ENCODE measurements around the gene GJC2. TPM values are rescaled to one million over a fixed set of nuclear protein-coding genes. Genes with fewer than 3 reads are reported as not detected.

The GJC2 gene
- total and polyA plus RNA-seq, 8 donors: 0.46 to 26.6 (median 1.5) TPM; not detected in 2

DNA sequence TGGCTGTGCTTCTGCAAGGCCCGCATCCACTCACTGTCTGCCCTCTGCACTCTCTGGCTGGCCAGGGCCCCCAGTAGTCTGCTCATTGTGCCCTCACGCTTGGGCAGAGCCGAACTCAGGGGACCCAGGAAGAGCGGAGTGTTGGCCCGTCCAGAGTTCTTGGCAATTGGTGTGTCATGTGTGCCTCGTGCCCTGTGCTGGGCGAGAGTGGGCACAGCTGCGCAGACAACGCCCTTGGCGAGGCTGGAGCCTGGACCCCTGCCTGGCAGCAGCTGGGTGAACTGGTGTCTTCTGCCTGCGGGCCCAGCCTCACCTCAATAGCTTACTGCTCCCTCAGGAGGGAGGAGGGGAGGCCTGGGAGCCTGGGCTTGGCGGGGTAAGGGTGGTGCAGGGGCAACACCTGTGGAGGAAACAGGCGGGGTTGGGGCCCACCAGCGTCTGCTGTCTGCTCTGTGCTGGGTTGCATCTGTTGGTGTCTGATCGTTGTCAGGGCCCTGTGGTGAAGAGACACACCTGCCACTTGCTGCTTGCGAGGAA lies 7.5 kb upstream of the GJC2 start:
- H3K27ac ChIP-seq: peak overlapping the region; percentile 12 to 99 (median 98)
- peaks cover 38 to 69% (median 53%) of the 10 kb centered on the region in 4 donors for H3K4me1 ChIP-seq
- DNase-seq: peak; percentile 22 to 41
- TF ChIP-seq POLR2AphosphoS5 (IDR thresholded peaks at IDR 0.05): no peak
- peak overlapping the region; percentile 65 to 97 (median 88) for H3K4me3 ChIP-seq
- H3K36me3 ChIP-seq: peaks cover 12 to 25% (median 23%) of the 10 kb centered on the region in 4 donors
- 48 to 70% (median 55%) methylated on average over 9 to 16 of the region's 16 CpGs for WGBS, 5 donors
- intact Hi-C loops (cut with DNase I; ENCODE audit: low total_unique reads): loop anchor here (10.0 kb wide), 1 partner anchor 47 kb away; no protein-coding TSS in a partner anchor
- no peaks in the 10 kb centered on the region for H3K27me3 ChIP-seq
- no peaks in the 10 kb centered on the region for H3K9me3 ChIP-seq

DNA sequence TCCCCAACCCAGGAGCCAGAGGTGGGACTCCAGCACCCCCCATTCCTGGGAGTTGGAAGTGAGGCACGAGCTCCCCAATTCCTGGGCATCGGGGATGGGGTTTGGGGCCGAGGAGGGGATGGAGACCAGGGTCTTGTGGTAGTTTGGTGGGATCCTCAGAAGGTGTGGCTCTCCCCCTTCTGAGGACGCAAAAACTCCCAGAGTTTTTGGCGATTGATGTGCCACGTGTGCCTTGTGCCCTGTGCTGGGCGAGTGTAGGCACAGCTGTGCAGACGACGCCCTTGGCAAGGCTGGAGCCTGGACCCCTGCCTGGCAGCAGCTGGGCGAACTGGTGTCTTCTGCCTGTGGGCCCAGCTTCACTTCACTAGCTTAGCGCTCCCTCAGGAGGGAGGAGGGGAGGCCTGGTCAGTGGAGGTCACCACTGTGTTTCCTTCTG lies 7.0 kb upstream of the GJC2 start:
- H3K27ac ChIP-seq: peak overlapping the region in 3 of 5 donors; percentile 97 to 99 (median 99)
- H3K36me3 ChIP-seq: peaks cover 17 to 30% (median 28%) of the 10 kb centered on the region in 4 donors
- TF ChIP-seq POLR2A (IDR thresholded peaks at IDR 0.05) (no peak), EP300 (IDR thresholded peaks at IDR 0.05) (no peak), POLR2AphosphoS5 (IDR thresholded peaks at IDR 0.05) (no peak)
- TF ChIP-seq, protein P1, sequence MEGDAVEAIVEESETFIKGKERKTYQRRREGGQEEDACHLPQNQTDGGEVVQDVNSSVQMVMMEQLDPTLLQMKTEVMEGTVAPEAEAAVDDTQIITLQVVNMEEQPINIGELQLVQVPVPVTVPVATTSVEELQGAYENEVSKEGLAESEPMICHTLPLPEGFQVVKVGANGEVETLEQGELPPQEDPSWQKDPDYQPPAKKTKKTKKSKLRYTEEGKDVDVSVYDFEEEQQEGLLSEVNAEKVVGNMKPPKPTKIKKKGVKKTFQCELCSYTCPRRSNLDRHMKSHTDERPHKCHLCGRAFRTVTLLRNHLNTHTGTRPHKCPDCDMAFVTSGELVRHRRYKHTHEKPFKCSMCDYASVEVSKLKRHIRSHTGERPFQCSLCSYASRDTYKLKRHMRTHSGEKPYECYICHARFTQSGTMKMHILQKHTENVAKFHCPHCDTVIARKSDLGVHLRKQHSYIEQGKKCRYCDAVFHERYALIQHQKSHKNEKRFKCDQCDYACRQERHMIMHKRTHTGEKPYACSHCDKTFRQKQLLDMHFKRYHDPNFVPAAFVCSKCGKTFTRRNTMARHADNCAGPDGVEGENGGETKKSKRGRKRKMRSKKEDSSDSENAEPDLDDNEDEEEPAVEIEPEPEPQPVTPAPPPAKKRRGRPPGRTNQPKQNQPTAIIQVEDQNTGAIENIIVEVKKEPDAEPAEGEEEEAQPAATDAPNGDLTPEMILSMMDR (IDR thresholded peaks at IDR 0.05): no peak
- H3K9me3 ChIP-seq: no peaks in the 10 kb centered on the region
- 59 to 86% (median 68%) methylated on average over 4 to 11 of the region's 11 CpGs for WGBS, 5 donors
- no peaks in the 10 kb centered on the region for H3K27me3 ChIP-seq
- peak in 1 of 2 donors; percentile 24 for DNase-seq
- peak overlapping the region in 1 of 4 donors; percentile 97 for H3K4me3 ChIP-seq
- H3K4me1 ChIP-seq: peaks cover 38 to 74% (median 56%) of the 10 kb centered on the region in 4 donors
- intact Hi-C loops (cut with DNase I; ENCODE audit: low total_unique reads): loop anchor here (10.0 kb wide), 1 partner anchor 48 kb away; no protein-coding TSS in a partner anchor

DNA sequence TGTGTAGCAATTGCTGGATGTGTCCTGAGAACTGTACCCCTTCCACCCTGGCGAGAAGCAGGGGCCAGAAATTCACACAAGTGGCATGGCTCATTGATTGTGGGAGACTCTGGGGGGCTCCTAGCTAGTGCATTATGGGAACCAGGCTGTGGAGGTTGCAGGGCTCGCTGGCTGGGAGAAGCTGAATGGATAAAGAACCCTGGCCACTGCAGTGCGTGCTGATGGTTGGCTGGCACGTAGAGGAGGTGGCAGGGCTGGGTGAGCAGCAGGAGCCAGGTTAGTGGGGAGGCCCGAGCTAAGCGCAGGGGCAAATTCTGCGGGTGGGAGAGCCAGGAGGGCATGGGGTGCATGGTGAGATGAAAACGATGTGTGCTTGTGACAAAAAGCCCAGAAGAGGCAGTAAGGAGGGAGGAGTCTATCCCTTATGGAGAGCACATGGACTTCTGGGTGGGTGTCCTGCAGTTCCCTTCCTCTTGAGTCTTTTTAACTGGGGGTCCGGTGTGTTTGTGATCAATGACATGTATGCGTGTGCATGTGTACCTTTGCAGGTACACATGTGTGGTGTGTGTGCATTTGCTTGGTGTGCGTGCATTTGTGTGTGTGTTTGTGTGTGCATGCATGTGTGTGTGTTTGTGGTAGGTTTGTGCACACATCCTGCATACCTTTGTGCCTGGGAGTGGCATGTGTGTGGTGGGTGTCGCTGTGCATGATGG lies 6.1 kb upstream of the GJC2 start:
- Histone ChIP-seq H3K27ac (no peak overlapping the region), H3K27me3 (no peaks in the 10 kb centered on the region), H3K4me3 (no peak overlapping the region), H3K36me3 (peaks cover 24 to 39% (median 37%) of the 10 kb centered on the region in 4 donors), H3K9me3 (no peaks in the 10 kb centered on the region), H3K4me1 (peaks cover 43 to 83% (median 64%) of the 10 kb centered on the region in 4 donors)
- intact Hi-C loops (cut with DNase I; ENCODE audit: low total_unique reads): loop anchor here (10.0 kb wide), 1 partner anchor 49 kb away; no protein-coding TSS in a partner anchor
- no peak for TF ChIP-seq POLR2AphosphoS5 (IDR thresholded peaks at IDR 0.05)
- TF ChIP-seq, protein P1 (IDR thresholded peaks at IDR 0.05): no peak
- TF ChIP-seq EP300 (IDR thresholded peaks at IDR 0.05): no peak
- TF ChIP-seq POLR2A (IDR thresholded peaks at IDR 0.05): no peak
- DNase-seq: no peak
- 79 to 86% (median 85%) methylated on average over 11 to 12 of the region's 12 CpGs for WGBS, 5 donors

DNA sequence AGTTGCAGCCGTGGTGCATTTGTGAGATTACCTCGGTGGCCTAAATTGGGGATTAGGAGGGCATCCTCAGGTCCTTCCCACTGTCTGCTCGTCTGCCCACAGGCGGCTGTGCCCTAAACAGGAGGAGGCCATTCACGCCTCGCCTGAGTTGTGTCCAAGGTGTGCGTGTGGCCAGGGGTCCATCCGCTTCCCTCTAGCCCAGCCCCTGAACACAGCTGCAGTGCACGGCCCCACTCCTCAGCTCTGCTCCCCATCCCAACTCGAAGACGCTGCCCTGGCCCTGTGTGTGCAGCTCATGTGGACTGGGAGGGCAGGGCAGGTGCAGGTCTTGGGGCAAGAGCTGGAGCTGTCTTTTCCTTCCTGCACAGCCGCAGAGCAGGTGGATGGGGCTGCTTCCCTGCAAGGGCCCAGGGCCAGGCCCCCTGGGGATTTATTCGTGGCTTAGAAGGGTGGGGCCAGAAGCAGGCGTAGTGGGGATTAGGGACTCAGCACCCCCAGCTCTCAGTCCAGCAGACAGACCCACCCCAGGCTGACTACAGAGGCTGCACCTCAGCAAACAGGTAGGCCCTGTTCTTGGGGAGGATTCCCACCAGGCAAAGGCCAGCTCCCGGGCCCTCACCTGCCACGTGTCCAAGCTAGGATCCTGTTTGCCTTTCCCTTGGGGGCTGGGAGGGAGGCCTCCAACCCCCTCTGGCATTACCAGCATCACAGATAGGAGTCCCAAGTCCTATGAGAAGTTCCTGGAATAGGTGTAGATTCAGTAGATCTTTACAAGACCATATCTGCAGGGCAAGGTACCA lies 5.3 kb upstream of the GJC2 start:
- Histone ChIP-seq H3K27ac (no peak overlapping the region), H3K4me3 (no peak overlapping the region), H3K36me3 (peaks cover 29 to 47% (median 44%) of the 10 kb centered on the region in 4 donors), H3K27me3 (no peaks in the 10 kb centered on the region), H3K4me1 (peaks cover 51 to 87% (median 68%) of the 10 kb centered on the region in 4 donors), H3K9me3 (no peaks in the 10 kb centered on the region)
- peak; percentile 24 to 47 for DNase-seq
- intact Hi-C loops (cut with DNase I; ENCODE audit: low total_unique reads): loop anchor here (10.0 kb wide), 1 partner anchor 50 kb away; no protein-coding TSS in a partner anchor
- no peak for TF ChIP-seq POLR2AphosphoS5 (IDR thresholded peaks at IDR 0.05)
- TF ChIP-seq, protein P1 (IDR thresholded peaks at IDR 0.05): no peak
- no peak for TF ChIP-seq EP300 (IDR thresholded peaks at IDR 0.05)
- no peak for TF ChIP-seq POLR2A (IDR thresholded peaks at IDR 0.05)
- WGBS, 5 donors: 70 to 83% (median 76%) methylated on average over 9 to 16 of the region's 16 CpGs

All from stomach (tissue), 9 donors.